K562 (cell line): ENCODE measurements around the gene PNMT. TPM values are rescaled to one million over a fixed set of nuclear protein-coding genes. Genes with fewer than 3 reads are reported as not detected.

ENCODE experiments used
- ADNP ChIP-seq: fragments of 200-800 bp; sonication (Bioruptor generic); IDR thresholded peaks from 2 replicates; pipeline ENCODE4 v1.6.1; 2016; ENCODE audit warnings: missing genetic modification characterization, missing compliant biosample characterization
- ETV6 ChIP-seq, 3 experiments: fragments of 150-350 bp in 1 of 3; sonication (generic) in 1 of 3; formaldehyde crosslinking in 1 of 3; IDR thresholded peaks; 2 replicates each; pipeline versions ENCODE4 v1.6.1 to v1.8.0; 2014 to 2022; ENCODE audit warnings: borderline replicate concordance in 2 of 3, low read depth in 2 of 3, antibody characterized with exemption in 1 of 3, low read length in 1 of 3, mild to moderate bottlenecking in 1 of 3, missing genetic modification reagents in 1 of 3
- HCFC1 ChIP-seq: IDR thresholded peaks from 2 replicates; pipeline ENCODE4 v1.6.1; 2012; ENCODE audit warnings: low read depth, low read length, improper control_type of control experiment
- KLF13 ChIP-seq: fragments of 450-650 bp; IDR thresholded peaks from 2 replicates; pipeline ENCODE4 v1.6.1; 2016; ENCODE audit warnings: missing genetic modification characterization, low read depth, mild to moderate bottlenecking, missing compliant biosample characterization, moderate library complexity, borderline replicate concordance
- MAFF ChIP-seq: IDR thresholded peaks from 2 replicates; pipeline ENCODE4 v1.6.1; 2012; ENCODE audit warnings: low read length, improper control_type of control experiment
- RFX5 ChIP-seq: IDR thresholded peaks from 2 replicates; pipeline ENCODE4 v1.6.1; 2011; ENCODE audit warnings: low read depth, mild to moderate bottlenecking, improper control_type of control experiment, low read length
- SFPQ ChIP-seq: fragments of 200-400 bp; formaldehyde crosslinking; IDR thresholded peaks from 2 replicates; pipeline ENCODE4 v1.6.1; 2017; ENCODE audit warnings: mild to moderate bottlenecking, low read depth, low read length, moderate library complexity
- SMAD1 ChIP-seq: fragments of 150-350 bp; IDR thresholded peaks from 2 replicates; pipeline ENCODE4 v1.6.1; 2014; ENCODE audit warnings: low read length, low read depth; ENCODE audit not compliant: partially characterized antibody
- SMAD4 ChIP-seq: fragments of 250-450 bp; sonication (Bioruptor Pico); conservative IDR thresholded peaks from 2 replicates; pipeline ENCODE4 v1.8.0; 2021; ENCODE audit warnings: inconsistent platforms, mild to moderate bottlenecking, moderate library complexity
- USF1 ChIP-seq: sonication (generic); formaldehyde crosslinking; IDR thresholded peaks from 2 replicates; pipeline ENCODE4 v1.9.0; 2022; ENCODE audit warnings: mild to moderate bottlenecking, missing genetic modification reagents
- YBX1 ChIP-seq: fragments of 450-650 bp; IDR thresholded peaks from 2 replicates; pipeline ENCODE4 v1.7.1; 2016; ENCODE audit warnings: mild to moderate bottlenecking
- ZHX1 ChIP-seq: fragments of 150-350 bp; conservative IDR thresholded peaks from 2 replicates; pipeline ENCODE4 v1.6.1; 2014; ENCODE audit warnings: low read length
- ZNF140 ChIP-seq: fragments of 250-450 bp; sonication (Bioruptor Pico); IDR thresholded peaks from 2 replicates; pipeline ENCODE4 v1.8.0; 2021; ENCODE audit warnings: moderate library complexity, mild to moderate bottlenecking, inconsistent platforms
- ZNF143 ChIP-seq: sonication (generic); formaldehyde crosslinking; IDR thresholded peaks from 2 replicates; pipeline ENCODE4 v1.9.0; 2022; ENCODE audit warnings: mild to moderate bottlenecking, missing genetic modification reagents
- polyA plus RNA-seq, 8 experiments: library from polyadenylated mRNA; depleted of rRNA in 4 of 8; stranded (reverse) in 5 of 8; unstranded in 3 of 8; fragments of >200 nt; fragmentation: Nextera tagmentation in 2 of 8; fragmentation: Illumina TruSeq in 1 of 8; extraction: Ambion mirVana in 2 of 8; extraction: Trizol in 1 of 8; gene quantifications; 2 replicates each; pipeline versions ENCODE4 v1.2.1 to v1.2.3, GENCODE V29; 2011 to 2014; ENCODE audit warnings: inconsistent platforms in 1 of 8, missing spikeins in 1 of 8
- total RNA-seq, 7 experiments: library from RNA; depleted of rRNA in 6 of 7; stranded (reverse); fragments of >200 nt in 6 of 7; fragmentation: Illumina TruSeq in 2 of 7; extraction: Trizol in 2 of 7; gene quantifications; 2 replicates each; pipeline versions ENCODE4 v1.2.1 to v1.2.3, GENCODE V29; 2011 to 2021; ENCODE audit warnings: low replicate concordance in 1 of 7
- TF ChIP-seq, protein P1 (sequence below): fragments of 450-650 bp; formaldehyde crosslinking; IDR thresholded peaks from 2 replicates; pipeline ENCODE4 v1.4.0; 2020; ENCODE audit warnings: mild to moderate bottlenecking, moderate library complexity
- TF ChIP-seq, protein P2 (sequence below): sonication (generic); formaldehyde crosslinking; IDR thresholded peaks from 2 replicates; pipeline ENCODE4 v1.8.0; 2022; ENCODE audit warnings: mild to moderate bottlenecking, missing genetic modification reagents
- TF ChIP-seq, protein P3 (sequence below): sonication (generic); formaldehyde crosslinking; IDR thresholded peaks from 2 replicates; pipeline ENCODE4 v1.5.0; 2020; ENCODE audit warnings: missing genetic modification reagents

The PNMT gene
- total and polyA plus RNA-seq, 9 of the 15 experiments (the other 6 are each of a cell fraction or from before 2014, with no cell fraction given), result 0.55 to 18.1 (median 5.8) TPM

GRCh38 chr17:39653662-39654331 is 14.5 kb upstream of the PNMT start (continued):
- TF ChIP-seq SFPQ (no peak), ZNF140 (no peak), MAFF (no peak), KLF13 (no peak), ZHX1 (no peak), YBX1 (no peak), ZNF143 (CRISPR knock-in tag) (no peak), RFX5 (no peak), ETV6 (IDR thresholded peaks at IDR 0.05; ENCODE audit: borderline replicate concordance in 1 of 2, low read depth in 2 of 2, low read length in 1 of 2) (no peak), ETV6 (CRISPR knock-in tag; IDR thresholded peaks at IDR 0.05; ENCODE audit: borderline replicate concordance) (no peak), USF1 (CRISPR knock-in tag) (no peak), HCFC1 (no peak), SMAD1 (no peak), ADNP (tag) (peak; percentile 76), SMAD4 (CRISPR knock-in tag) (no peak)
- TF ChIP-seq, protein P1, sequence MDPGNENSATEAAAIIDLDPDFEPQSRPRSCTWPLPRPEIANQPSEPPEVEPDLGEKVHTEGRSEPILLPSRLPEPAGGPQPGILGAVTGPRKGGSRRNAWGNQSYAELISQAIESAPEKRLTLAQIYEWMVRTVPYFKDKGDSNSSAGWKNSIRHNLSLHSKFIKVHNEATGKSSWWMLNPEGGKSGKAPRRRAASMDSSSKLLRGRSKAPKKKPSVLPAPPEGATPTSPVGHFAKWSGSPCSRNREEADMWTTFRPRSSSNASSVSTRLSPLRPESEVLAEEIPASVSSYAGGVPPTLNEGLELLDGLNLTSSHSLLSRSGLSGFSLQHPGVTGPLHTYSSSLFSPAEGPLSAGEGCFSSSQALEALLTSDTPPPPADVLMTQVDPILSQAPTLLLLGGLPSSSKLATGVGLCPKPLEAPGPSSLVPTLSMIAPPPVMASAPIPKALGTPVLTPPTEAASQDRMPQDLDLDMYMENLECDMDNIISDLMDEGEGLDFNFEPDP (CRISPR knock-in tag), result no peak
- TF ChIP-seq, protein P2, sequence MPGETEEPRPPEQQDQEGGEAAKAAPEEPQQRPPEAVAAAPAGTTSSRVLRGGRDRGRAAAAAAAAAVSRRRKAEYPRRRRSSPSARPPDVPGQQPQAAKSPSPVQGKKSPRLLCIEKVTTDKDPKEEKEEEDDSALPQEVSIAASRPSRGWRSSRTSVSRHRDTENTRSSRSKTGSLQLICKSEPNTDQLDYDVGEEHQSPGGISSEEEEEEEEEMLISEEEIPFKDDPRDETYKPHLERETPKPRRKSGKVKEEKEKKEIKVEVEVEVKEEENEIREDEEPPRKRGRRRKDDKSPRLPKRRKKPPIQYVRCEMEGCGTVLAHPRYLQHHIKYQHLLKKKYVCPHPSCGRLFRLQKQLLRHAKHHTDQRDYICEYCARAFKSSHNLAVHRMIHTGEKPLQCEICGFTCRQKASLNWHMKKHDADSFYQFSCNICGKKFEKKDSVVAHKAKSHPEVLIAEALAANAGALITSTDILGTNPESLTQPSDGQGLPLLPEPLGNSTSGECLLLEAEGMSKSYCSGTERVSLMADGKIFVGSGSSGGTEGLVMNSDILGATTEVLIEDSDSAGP (CRISPR knock-in tag), result no peak
- TF ChIP-seq, protein P3, sequence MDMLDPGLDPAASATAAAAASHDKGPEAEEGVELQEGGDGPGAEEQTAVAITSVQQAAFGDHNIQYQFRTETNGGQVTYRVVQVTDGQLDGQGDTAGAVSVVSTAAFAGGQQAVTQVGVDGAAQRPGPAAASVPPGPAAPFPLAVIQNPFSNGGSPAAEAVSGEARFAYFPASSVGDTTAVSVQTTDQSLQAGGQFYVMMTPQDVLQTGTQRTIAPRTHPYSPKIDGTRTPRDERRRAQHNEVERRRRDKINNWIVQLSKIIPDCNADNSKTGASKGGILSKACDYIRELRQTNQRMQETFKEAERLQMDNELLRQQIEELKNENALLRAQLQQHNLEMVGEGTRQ (CRISPR knock-in tag), result no peak
